Adrenal gland (tissue), 5 donors: ENCODE data around the gene NEU3.

Source experiments
- CTCF ChIP-seq, 6 experiments: fragments of 450-650 bp in 4 of 6; fragments of 200-600 bp in 2 of 6; sonication (generic) in 1 of 6; IDR thresholded peaks; 1 replicate in 5 of 6; 2 replicates in 1 of 6; pipeline versions ENCODE4 v1.5.1 to v1.8.0; 2016 to 2021; ENCODE audit warnings: antibody characterized with exemption in 6 of 6, mild to moderate bottlenecking in 2 of 6, moderate library complexity in 1 of 6
- POLR2A ChIP-seq, 2 donors: fragments of 450-650 bp; IDR thresholded peaks; one replicate each; pipeline ENCODE4 v1.6.1; 2017; ENCODE audit warnings: antibody characterized with exemption in 2 of 2, mild to moderate bottlenecking in 2 of 2, moderate library complexity in 1 of 2
- donor health status: DM: no; HTN: no; CAD: no.

GRCh38 chr11:75050516-75050915, 61.8 kb downstream of the NEU3 start:
- TF ChIP-seq POLR2A (IDR thresholded peaks at IDR 0.05): no peak
- no peak for TF ChIP-seq CTCF (IDR thresholded peaks at IDR 0.05)
